Cardiac septum (tissue), 1 donor: ENCODE data around the gene CRTC2. TPM values are rescaled to one million over a fixed set of nuclear protein-coding genes. Genes with fewer than 3 reads are reported as not detected.
A peak's percentile ranks its signal among the peaks of the same experiment; 100 is the strongest.

Experiments used
- DNase-seq: peaks from one replicate; pipeline ENCODE4 v3.0.0-alpha.2; 2020; ENCODE audit warnings: low spot score
- intact Hi-C: fragments of 100-400 bp; cut with DNase I; formaldehyde crosslinking; loops from one replicate; pipeline ENCODE4 v1.14.0; 2022
- total RNA-seq: library from RNA; stranded (reverse); fragmentation: NEBNext Ultra II Directional; extraction: Animal tissue kit (Norgen Biotek cat#: 25700); gene quantifications from one replicate; pipeline ENCODE4 v1.2.1, GENCODE V29; 2021
- donor health status: DM: no; HTN: no; CAD: no.

CRTC2 gene
- total RNA-seq, 1 donor from 2014 or later: 20.6 TPM

- intact Hi-C loops: no loop called here
- DNase-seq: no peak
Observed at GRCh38 chr1:153956997-153957715, 1.3 kb downstream of the CRTC2 start.

- intact Hi-C loops: no loop called here
- no peak for DNase-seq
Observed at GRCh38 chr1:153954826-153955225, 3.6 kb downstream of the CRTC2 start.

- DNase-seq: no peak
Observed at GRCh38 chr1:153953859-153954365, 4.5 kb downstream of the CRTC2 start.

GRCh38 chr1:153951801-153952200, 6.6 kb downstream of the CRTC2 start:
- intact Hi-C loops: no loop called here

More at GRCh38 chr1:153953859-153954365, 4.5 kb downstream of the CRTC2 start:
- intact Hi-C loops: no loop called here

GRCh38 chr1:153951183-153951582, 7.2 kb downstream of the CRTC2 start:
- intact Hi-C loops: no loop called here
- DNase-seq: no peak

More at GRCh38 chr1:153951801-153952200, 6.6 kb downstream of the CRTC2 start:
- DNase-seq: no peak

- intact Hi-C loops: loop anchor here (2.0 to 5.0 kb wide), 3 partner anchors 41 to 150 kb away; partner anchors contain the start of gene RAB13
- peak; percentile 93 for DNase-seq
Observed at GRCh38 chr1:153946622-153947241, 11.7 kb downstream of the CRTC2 start, which contains the start of gene DENND4B. Gene DENND4B, minus strand, starts transcription at chr1:153946718. Its CDS starts 2,344 bp downstream, at chr1:153944374.

- intact Hi-C loops: loop anchor here (2.0 to 5.0 kb wide), 4 partner anchors 13 to 149 kb away; partner anchors contain the start of genes CRTC2 and RAB13
- peak; percentile 96 for DNase-seq
Observed at GRCh38 chr1:153945795-153946621, 12.4 kb downstream of the CRTC2 start.

GRCh38 chr1:153945131-153945794, 13.1 kb downstream of the CRTC2 start:
- intact Hi-C loops: loop anchor here (2.0 to 5.0 kb wide), 2 partner anchors 14 to 42 kb away; partner anchors contain the start of genes CRTC2 and RAB13
- peak; percentile 83 for DNase-seq

GRCh38 chr1:153944827-153945117, 13.6 kb downstream of the CRTC2 start:
- DNase-seq: no peak

GRCh38 chr1:153944005-153944826, 14.2 kb downstream of the CRTC2 start:
- DNase-seq: no peak
- intact Hi-C loops: loop anchor here (2.0 kb wide), 1 partner anchor 15 kb away; the partner anchor contains the start of gene CRTC2

More at GRCh38 chr1:153944827-153945117, 13.6 kb downstream of the CRTC2 start:
- intact Hi-C loops: loop anchor here (2.0 to 5.0 kb wide), 2 partner anchors 14 to 43 kb away; partner anchors contain the start of genes CRTC2 and RAB13

- no peak for DNase-seq
- intact Hi-C loops: no loop called here
Observed at GRCh38 chr1:153942766-153943549, 15.5 kb downstream of the CRTC2 start.

GRCh38 chr1:153941826-153942725, 16.3 kb downstream of the CRTC2 start:
- DNase-seq: no peak
- intact Hi-C loops: no loop called here

- intact Hi-C loops: no loop called here
- no peak for DNase-seq
Observed at GRCh38 chr1:153940756-153941155, 17.7 kb downstream of the CRTC2 start.

- intact Hi-C loops: no loop called here
- no peak for DNase-seq
Observed at GRCh38 chr1:153939476-153939875, 18.9 kb downstream of the CRTC2 start.

- intact Hi-C loops: no loop called here
- DNase-seq: no peak
Observed at GRCh38 chr1:153938996-153939395, 19.4 kb downstream of the CRTC2 start.

- DNase-seq: no peak
- intact Hi-C loops: no loop called here
Observed at GRCh38 chr1:153937331-153937730, 21.1 kb downstream of the CRTC2 start.
